A549 (cell line): ENCODE data around the gene SHISAL2A. TPM values are rescaled to one million over a fixed set of nuclear protein-coding genes. Genes with fewer than 3 reads are reported as not detected.

Experiments
- ATAC-seq, 2 experiments: fragments of 200-7000 bp in 1 of 2; fragments of >200 bp in 1 of 2; cut with Nextera tagmentation in 1 of 2; cut with Tn5 transposase in 1 of 2; 3 replicates each; pipeline versions ENCODE4 v1.8.0 to v1.9.1; 2018 to 2020; ENCODE audit warnings: mild to moderate bottlenecking in 1 of 2, moderate library complexity in 1 of 2
- CTCF ChIA-PET: fragments of 300-600 bp; sonication (Branson Sonifier 250); formaldehyde crosslinking; extraction: SDS; loops from one replicate; lab custom pipeline; 2021; ENCODE audit warnings: antibody characterized with exemption, inconsistent platforms; lab: Yijun Ruan, JAX
- POLR2A ChIA-PET: fragments of 350-600 bp; formaldehyde crosslinking; extraction: SDS; loops from one replicate; lab custom pipeline; 2021; ENCODE audit warnings: antibody characterized with exemption, inconsistent platforms; lab: Yijun Ruan, JAX
- DNase-seq, 2 experiments: peaks; one replicate each; pipeline versions ENCODE4 v3.0.0 to v3.0.0-alpha.2; 2011 to 2016; ENCODE audit warnings: low read depth in 1 of 2, low spot score in 1 of 2
- FAIRE-seq: peaks from 2 replicates; lab custom pipeline; 2011; peaks lifted over from hg19 to GRCh38; lab: Jason Lieb, UNC
- H3K27ac ChIP-seq, 2 experiments: fragments of >200 bp; sonication (Bioruptor Twin); formaldehyde crosslinking; 3 replicates each; pipeline ENCODE4 v1.5.1; 2016 to 2017
- H3K4me1 ChIP-seq: fragments of >200 bp; sonication (Bioruptor Twin); formaldehyde crosslinking; 3 replicates; pipeline ENCODE4 v1.6.1; 2016
- H3K4me2 ChIP-seq: fragments of >200 bp; sonication (Bioruptor Twin); formaldehyde crosslinking; 3 replicates; pipeline ENCODE4 v1.6.1; 2016
- H3K4me3 ChIP-seq: fragments of >200 bp; sonication (Bioruptor Twin); formaldehyde crosslinking; 3 replicates; pipeline ENCODE4 v1.5.1; 2016
- H3K9me3 ChIP-seq: fragments of >200 bp; sonication (Bioruptor Twin); formaldehyde crosslinking; 3 replicates; pipeline ENCODE4 v1.6.1; 2016
- ESRRA ChIP-seq: fragments of 150-350 bp; IDR thresholded peaks from 2 replicates; pipeline ENCODE4 v1.6.1; 2014; ENCODE audit warnings: mild to moderate bottlenecking, low read length, borderline replicate concordance
- FOXS1 ChIP-seq: fragments of 250-450 bp; sonication (Bioruptor Pico); IDR thresholded peaks from 2 replicates; pipeline ENCODE4 v1.5.0; 2020; ENCODE audit warnings: mild to moderate bottlenecking, moderate library complexity
- JUNB ChIP-seq: fragments of >200 bp; sonication (Bioruptor Twin); formaldehyde crosslinking; IDR thresholded peaks from 2 replicates; pipeline ENCODE4 v1.6.1; 2016
- KDM5A ChIP-seq: fragments of 200-600 bp; sonication (generic); IDR thresholded peaks from 2 replicates; pipeline ENCODE4 v1.6.1; 2016; ENCODE audit warnings: antibody characterized with exemption, mild to moderate bottlenecking
- MAFK ChIP-seq: fragments of 450-650 bp; IDR thresholded peaks from 2 replicates; pipeline ENCODE4 v1.6.1; 2014; ENCODE audit not compliant: partially characterized antibody
- PHF8 ChIP-seq: fragments of 200-600 bp; sonication (generic); IDR thresholded peaks from 2 replicates; pipeline ENCODE4 v1.6.1; 2016; ENCODE audit warnings: low read depth, mild to moderate bottlenecking, antibody characterized with exemption, moderate library complexity, borderline replicate concordance
- POLR2AphosphoS2 ChIP-seq: conservative IDR thresholded peaks from 2 replicates; pipeline ENCODE4 v1.6.1; 2012; ENCODE audit warnings: low read length, improper control_type of control experiment, inconsistent platforms
- RCOR1 ChIP-seq: fragments of 150-350 bp; IDR thresholded peaks from 2 replicates; pipeline ENCODE4 v1.6.1; 2014; ENCODE audit warnings: antibody characterized with exemption, low read length, low read depth
- RFX5 ChIP-seq: fragments of 450-650 bp; IDR thresholded peaks from 2 replicates; pipeline ENCODE4 v1.7.1; 2014; ENCODE audit warnings: antibody characterized with exemption, mild to moderate bottlenecking, moderate library complexity
- RNF2 ChIP-seq: fragments of 200-600 bp; sonication (generic); IDR thresholded peaks from 2 replicates; pipeline ENCODE4 v1.6.1; 2016; ENCODE audit warnings: low read depth, mild to moderate bottlenecking, antibody characterized with exemption, moderate library complexity, borderline replicate concordance
- SMC3 ChIP-seq: fragments of >200 bp; sonication (Bioruptor Twin); formaldehyde crosslinking; IDR thresholded peaks from 3 replicates; pipeline ENCODE4 v1.6.1; 2018; ENCODE audit warnings: inconsistent platforms
- TP53 ChIP-seq: fragments of 250-450 bp; sonication (Bioruptor Pico); IDR thresholded peaks from 2 replicates; pipeline ENCODE4 v1.5.0; 2021; ENCODE audit warnings: mild to moderate bottlenecking, moderate library complexity
- ZC3H11A ChIP-seq: fragments of 450-650 bp; IDR thresholded peaks from 2 replicates; pipeline ENCODE4 v1.6.1; 2014; ENCODE audit warnings: antibody characterized with exemption, mild to moderate bottlenecking
- WGBS: methylation state at CpG from one replicate; pipeline ENCODE4 v1.1.6; 2017; ENCODE audit errors: missing lambda C conversion rate; 5-methylcytosine and 5-hydroxymethylcytosine counted together
- polyA plus RNA-seq, 4 experiments: library from polyadenylated mRNA; depleted of rRNA in 3 of 4; stranded (reverse); fragments of >200 nt; fragmentation: RNase III in 1 of 4; extraction: RNeasy Plus Mini Kit Qiagen cat#74134 plus additional on column Dnase treatment in 1 of 4; gene quantifications; 2 replicates in 3 of 4; 3 replicates in 1 of 4; pipeline ENCODE4 v1.2.3, GENCODE V29; 2011 to 2017
- TF ChIP-seq, protein P1 (sequence below): fragments of >200 bp; sonication (Bioruptor Twin); formaldehyde crosslinking; IDR thresholded peaks from 3 replicates; pipeline ENCODE4 v1.5.1; 2016
- TF ChIP-seq, protein P2 (sequence below): fragments of 250-450 bp; sonication (Bioruptor Pico); IDR thresholded peaks from 2 replicates; pipeline ENCODE4 v1.5.0; 2021; ENCODE audit warnings: mild to moderate bottlenecking, moderate library complexity, borderline replicate concordance
- TF ChIP-seq, protein P3 (sequence below): fragments of 150-350 bp; IDR thresholded peaks from 2 replicates; pipeline ENCODE4 v1.6.1; 2014; ENCODE audit warnings: low read depth, mild to moderate bottlenecking, low read length
- TF ChIP-seq, protein P4 (sequence below): fragments of 200-600 bp; sonication (generic); IDR thresholded peaks from 2 replicates; pipeline ENCODE4 v1.6.1; 2016; ENCODE audit warnings: antibody characterized with exemption, mild to moderate bottlenecking, moderate library complexity

SHISAL2A gene
- polyA plus RNA-seq, 2 of the 4 experiments (the other 2 are of a cell fraction), result not detected

DNA sequence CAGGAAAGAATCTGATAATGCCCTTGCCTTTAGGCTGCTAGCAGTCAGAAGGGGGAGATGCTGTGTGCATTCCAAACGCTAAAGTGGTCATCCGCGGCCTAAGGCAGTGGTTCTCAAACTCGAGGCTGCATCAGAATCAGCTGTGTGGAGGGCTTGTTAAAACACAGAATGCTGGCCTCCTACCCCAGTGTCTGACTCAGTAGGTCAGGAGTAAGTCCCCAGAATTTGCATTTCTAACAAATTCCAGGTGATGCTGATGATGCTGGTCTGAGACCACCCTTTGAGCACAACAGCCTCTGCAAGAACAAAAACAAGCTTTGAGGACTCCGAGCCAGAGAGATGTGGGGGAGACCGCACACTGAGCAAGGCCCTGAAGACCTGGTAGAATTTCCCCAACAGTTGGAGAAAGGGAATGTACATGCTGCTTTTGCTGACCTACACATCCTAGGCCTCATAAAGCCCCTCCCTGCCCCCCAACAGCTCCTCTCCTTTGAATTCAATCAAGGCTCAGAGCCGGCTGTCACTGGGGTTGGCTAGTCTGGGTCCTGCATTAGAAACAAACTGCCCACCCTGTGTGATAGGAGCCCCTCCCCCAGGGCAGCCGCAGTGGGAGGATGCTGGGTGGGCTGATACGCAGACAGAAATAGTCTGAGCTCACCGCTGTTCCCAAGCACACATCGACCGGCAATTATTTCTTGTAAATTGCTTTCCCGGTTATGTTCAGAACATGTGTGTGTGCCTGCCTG is 27.1 kb downstream of the SHISAL2A start:
- ChIA-PET POLR2A (no interaction called here), CTCF (interaction anchor here (1.3 kb wide), 1 partner anchor 26 kb away, joined by 5 read pairs; no protein-coding TSS in a partner anchor)
- Histone ChIP-seq H3K27ac (peak overlapping the region in 1 of 2 experiments; percentile 78; a peak in 2 of 6 replicates), H3K4me3 (no peak overlapping the region), H3K9me3 (no peaks in the 10 kb centered on the region), H3K4me2 (no peak overlapping the region; the same call in 2 of the 3 replicates)
- 80% methylated on average over 10 of the region's 13 CpGs for WGBS
- TF ChIP-seq ZC3H11A (no peak), ESRRA (no peak), RFX5 (no peak), RCOR1 (no peak), PHF8 (no peak), TP53 (CRISPR knock-in tag) (no peak), SMC3 (no peak), RNF2 (no peak), POLR2AphosphoS2 (no peak), JUNB (no peak), FOXS1 (CRISPR knock-in tag) (no peak), MAFK (no peak)
- TF ChIP-seq, protein P1, sequence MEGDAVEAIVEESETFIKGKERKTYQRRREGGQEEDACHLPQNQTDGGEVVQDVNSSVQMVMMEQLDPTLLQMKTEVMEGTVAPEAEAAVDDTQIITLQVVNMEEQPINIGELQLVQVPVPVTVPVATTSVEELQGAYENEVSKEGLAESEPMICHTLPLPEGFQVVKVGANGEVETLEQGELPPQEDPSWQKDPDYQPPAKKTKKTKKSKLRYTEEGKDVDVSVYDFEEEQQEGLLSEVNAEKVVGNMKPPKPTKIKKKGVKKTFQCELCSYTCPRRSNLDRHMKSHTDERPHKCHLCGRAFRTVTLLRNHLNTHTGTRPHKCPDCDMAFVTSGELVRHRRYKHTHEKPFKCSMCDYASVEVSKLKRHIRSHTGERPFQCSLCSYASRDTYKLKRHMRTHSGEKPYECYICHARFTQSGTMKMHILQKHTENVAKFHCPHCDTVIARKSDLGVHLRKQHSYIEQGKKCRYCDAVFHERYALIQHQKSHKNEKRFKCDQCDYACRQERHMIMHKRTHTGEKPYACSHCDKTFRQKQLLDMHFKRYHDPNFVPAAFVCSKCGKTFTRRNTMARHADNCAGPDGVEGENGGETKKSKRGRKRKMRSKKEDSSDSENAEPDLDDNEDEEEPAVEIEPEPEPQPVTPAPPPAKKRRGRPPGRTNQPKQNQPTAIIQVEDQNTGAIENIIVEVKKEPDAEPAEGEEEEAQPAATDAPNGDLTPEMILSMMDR, result no peak
- TF ChIP-seq, protein P2, sequence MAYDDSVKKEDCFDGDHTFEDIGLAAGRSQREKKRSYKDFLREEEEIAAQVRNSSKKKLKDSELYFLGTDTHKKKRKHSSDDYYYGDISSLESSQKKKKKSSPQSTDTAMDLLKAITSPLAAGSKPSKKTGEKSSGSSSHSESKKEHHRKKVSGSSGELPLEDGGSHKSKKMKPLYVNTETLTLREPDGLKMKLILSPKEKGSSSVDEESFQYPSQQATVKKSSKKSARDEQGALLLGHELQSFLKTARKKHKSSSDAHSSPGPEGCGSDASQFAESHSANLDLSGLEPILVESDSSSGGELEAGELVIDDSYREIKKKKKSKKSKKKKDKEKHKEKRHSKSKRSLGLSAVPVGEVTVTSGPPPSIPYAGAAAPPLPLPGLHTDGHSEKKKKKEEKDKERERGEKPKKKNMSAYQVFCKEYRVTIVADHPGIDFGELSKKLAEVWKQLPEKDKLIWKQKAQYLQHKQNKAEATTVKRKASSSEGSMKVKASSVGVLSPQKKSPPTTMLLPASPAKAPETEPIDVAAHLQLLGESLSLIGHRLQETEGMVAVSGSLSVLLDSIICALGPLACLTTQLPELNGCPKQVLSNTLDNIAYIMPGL (CRISPR knock-in tag), result no peak
- TF ChIP-seq, protein P3, sequence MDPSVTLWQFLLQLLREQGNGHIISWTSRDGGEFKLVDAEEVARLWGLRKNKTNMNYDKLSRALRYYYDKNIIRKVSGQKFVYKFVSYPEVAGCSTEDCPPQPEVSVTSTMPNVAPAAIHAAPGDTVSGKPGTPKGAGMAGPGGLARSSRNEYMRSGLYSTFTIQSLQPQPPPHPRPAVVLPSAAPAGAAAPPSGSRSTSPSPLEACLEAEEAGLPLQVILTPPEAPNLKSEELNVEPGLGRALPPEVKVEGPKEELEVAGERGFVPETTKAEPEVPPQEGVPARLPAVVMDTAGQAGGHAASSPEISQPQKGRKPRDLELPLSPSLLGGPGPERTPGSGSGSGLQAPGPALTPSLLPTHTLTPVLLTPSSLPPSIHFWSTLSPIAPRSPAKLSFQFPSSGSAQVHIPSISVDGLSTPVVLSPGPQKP, result no peak
- TF ChIP-seq, all 56 proteins: peak for 0
- DNase-seq (no peak), ATAC-seq (no peak), FAIRE-seq (no peak)
- H3K4me1 ChIP-seq, result peaks cover 36% of the 10 kb centered on the region

- no peaks in the 10 kb centered on the region for H3K9me3 ChIP-seq
- peaks cover 44% of the 10 kb centered on the region for H3K4me1 ChIP-seq
- no peak overlapping the region for H3K4me2 ChIP-seq
- ATAC-seq, result no peak
- H3K27ac ChIP-seq, result peak overlapping the region in 1 of 2 experiments; percentile 78; a peak in 1 of 6 replicates
- WGBS, result 92% methylated on average over 3 of the region's 3 CpGs
- ChIA-PET POLR2A (no interaction called here), CTCF (interaction anchor here (1.3 kb wide), 1 partner anchor 25 kb away, joined by 5 read pairs; no protein-coding TSS in a partner anchor)
- H3K4me3 ChIP-seq, result no peak overlapping the region
- no peak for DNase-seq
- FAIRE-seq, result no peak
- TF ChIP-seq, protein P4, sequence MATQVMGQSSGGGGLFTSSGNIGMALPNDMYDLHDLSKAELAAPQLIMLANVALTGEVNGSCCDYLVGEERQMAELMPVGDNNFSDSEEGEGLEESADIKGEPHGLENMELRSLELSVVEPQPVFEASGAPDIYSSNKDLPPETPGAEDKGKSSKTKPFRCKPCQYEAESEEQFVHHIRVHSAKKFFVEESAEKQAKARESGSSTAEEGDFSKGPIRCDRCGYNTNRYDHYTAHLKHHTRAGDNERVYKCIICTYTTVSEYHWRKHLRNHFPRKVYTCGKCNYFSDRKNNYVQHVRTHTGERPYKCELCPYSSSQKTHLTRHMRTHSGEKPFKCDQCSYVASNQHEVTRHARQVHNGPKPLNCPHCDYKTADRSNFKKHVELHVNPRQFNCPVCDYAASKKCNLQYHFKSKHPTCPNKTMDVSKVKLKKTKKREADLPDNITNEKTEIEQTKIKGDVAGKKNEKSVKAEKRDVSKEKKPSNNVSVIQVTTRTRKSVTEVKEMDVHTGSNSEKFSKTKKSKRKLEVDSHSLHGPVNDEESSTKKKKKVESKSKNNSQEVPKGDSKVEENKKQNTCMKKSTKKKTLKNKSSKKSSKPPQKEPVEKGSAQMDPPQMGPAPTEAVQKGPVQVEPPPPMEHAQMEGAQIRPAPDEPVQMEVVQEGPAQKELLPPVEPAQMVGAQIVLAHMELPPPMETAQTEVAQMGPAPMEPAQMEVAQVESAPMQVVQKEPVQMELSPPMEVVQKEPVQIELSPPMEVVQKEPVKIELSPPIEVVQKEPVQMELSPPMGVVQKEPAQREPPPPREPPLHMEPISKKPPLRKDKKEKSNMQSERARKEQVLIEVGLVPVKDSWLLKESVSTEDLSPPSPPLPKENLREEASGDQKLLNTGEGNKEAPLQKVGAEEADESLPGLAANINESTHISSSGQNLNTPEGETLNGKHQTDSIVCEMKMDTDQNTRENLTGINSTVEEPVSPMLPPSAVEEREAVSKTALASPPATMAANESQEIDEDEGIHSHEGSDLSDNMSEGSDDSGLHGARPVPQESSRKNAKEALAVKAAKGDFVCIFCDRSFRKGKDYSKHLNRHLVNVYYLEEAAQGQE, result no peak
- TF ChIP-seq KDM5A, result no peak
- TF ChIP-seq, all 56 proteins: peak for 0
Observed at GRCh38 chr1:52660807-52661206, 27.8 kb downstream of the SHISAL2A start.
